Measurements from ENCODE around the gene UCMA. TPM values are rescaled to one million over a fixed set of nuclear protein-coding genes. Genes with fewer than 3 reads are reported as not detected.

UCMA gene
- total and polyA plus RNA-seq, 12 donors: not detected

DNA sequence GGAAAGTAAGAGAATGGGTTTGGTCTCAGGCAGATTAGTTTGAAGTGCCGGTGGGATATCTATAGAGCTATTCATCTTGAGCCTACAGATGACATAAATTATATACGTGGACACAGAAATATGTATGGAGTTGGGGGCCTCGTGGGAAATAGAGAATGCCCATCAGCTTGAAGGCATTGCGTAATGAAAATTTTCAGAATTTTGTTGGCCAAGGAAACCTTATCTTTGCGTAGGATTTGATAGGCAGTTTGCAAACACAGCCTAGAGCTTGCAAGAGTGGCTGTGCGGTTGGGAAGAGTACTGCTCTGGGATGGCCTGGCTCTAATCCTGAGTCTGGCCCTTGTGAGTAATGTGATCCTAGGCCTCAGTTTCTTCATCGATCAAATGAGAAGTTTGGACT lies 40.5 kb downstream of the UCMA start:
- ATAC-seq (no peak), DNase-seq (no peak)
- H3K27ac ChIP-seq: no peak overlapping the region
- TF ChIP-seq, protein P1, sequence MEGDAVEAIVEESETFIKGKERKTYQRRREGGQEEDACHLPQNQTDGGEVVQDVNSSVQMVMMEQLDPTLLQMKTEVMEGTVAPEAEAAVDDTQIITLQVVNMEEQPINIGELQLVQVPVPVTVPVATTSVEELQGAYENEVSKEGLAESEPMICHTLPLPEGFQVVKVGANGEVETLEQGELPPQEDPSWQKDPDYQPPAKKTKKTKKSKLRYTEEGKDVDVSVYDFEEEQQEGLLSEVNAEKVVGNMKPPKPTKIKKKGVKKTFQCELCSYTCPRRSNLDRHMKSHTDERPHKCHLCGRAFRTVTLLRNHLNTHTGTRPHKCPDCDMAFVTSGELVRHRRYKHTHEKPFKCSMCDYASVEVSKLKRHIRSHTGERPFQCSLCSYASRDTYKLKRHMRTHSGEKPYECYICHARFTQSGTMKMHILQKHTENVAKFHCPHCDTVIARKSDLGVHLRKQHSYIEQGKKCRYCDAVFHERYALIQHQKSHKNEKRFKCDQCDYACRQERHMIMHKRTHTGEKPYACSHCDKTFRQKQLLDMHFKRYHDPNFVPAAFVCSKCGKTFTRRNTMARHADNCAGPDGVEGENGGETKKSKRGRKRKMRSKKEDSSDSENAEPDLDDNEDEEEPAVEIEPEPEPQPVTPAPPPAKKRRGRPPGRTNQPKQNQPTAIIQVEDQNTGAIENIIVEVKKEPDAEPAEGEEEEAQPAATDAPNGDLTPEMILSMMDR (IDR thresholded peaks at IDR 0.05): no peak
- no peaks in the 10 kb centered on the region for H3K27me3 ChIP-seq
- no peak overlapping the region for H3K4me3 ChIP-seq
- H3K4me1 ChIP-seq: no peaks in the 10 kb centered on the region
- peaks cover 0 to 22% (median 0%) of the 10 kb centered on the region in 9 donors for H3K36me3 ChIP-seq
- 87 to 88% methylated on average over 7 of the region's 7 CpGs for WGBS, 2 donors
- intact Hi-C loops (cut with DNase I): no loop called here
- no peaks in the 10 kb centered on the region for H3K9me3 ChIP-seq

DNA sequence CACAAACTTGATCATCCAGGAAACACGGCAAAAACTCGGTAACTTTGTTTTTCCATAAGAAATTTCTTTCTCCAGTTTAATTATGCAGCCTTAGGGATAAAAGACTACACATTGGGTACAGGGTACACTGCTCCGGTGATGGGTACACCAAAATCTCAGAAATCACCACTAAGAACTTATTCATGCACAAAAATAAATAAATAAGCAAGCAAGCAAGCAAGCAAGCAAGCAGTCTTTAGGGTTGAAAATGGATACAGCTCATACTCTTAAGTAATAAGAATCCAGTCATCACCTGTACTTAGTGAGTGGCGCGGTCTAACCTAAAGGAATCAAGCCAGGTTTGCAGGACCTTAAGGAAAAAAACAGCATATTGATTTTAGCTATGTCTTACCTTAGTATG lies 42.8 kb downstream of the UCMA start:
- DNase-seq: no peak
- Histone ChIP-seq H3K27me3 (no peaks in the 10 kb centered on the region), H3K36me3 (peaks cover 0 to 17% (median 0%) of the 10 kb centered on the region in 9 donors), H3K4me3 (no peak overlapping the region), H3K9me3 (peaks cover 0 to 5% (median 0%) of the 10 kb centered on the region in 11 donors), H3K27ac (no peak overlapping the region), H3K4me1 (no peaks in the 10 kb centered on the region)
- intact Hi-C loops (cut with DNase I): no loop called here
- 95 to 96% methylated on average over 5 of the region's 5 CpGs for WGBS, 2 donors
- ATAC-seq: no peak
- TF ChIP-seq, protein P1 (IDR thresholded peaks at IDR 0.05): no peak

DNA sequence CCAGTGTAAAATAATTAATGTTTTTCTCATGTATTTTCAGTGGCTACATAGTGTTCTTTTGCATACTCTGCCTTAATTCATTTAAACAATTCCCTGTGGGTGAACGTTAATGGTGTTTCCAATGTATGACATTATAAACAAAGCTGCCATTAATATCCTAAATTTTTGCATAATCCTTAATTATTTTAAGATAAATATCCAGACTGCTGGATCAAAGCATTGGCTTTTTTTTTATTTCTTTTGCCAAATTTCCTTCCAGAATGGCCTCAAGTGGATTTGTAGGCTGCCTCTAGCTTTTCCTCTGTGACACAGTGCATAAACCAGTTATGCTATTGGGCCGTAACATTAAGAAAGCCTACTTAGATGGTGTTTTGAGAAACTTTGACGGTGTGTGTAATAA lies 43.4 kb downstream of the UCMA start:
- WGBS, 2 donors: 88 to 90% methylated on average over 3 of the region's 3 CpGs
- DNase-seq (no peak), ATAC-seq (no peak)
- Histone ChIP-seq H3K4me3 (no peak overlapping the region), H3K27ac (no peak overlapping the region), H3K9me3 (peaks cover 0 to 5% (median 0%) of the 10 kb centered on the region in 11 donors), H3K27me3 (no peaks in the 10 kb centered on the region), H3K36me3 (peaks cover 0 to 12% (median 0%) of the 10 kb centered on the region in 9 donors), H3K4me1 (no peaks in the 10 kb centered on the region)
- intact Hi-C loops (cut with DNase I): no loop called here
- TF ChIP-seq, protein P1 (IDR thresholded peaks at IDR 0.05): no peak

DNA sequence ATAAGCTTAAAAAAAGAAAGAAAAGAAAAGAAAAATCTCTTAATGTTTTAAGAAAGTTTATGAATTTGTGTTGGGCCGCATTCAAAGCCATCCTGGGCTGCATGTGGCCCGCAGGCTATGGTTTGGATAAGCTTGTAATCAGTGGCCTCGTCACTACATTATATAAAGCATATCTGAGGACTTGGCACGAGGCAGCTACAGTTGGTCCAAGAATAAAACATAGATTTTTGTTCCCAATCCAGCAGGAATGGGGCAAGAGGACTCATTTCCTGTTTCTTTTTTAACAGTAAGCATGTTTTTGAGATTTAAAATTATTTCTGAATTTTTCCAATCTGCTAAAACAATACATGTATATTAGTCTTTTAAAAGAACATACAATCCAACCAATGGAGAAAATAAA lies 44.2 kb downstream of the UCMA start:
- WGBS, 2 donors: 54% methylated on average over 4 of the region's 4 CpGs
- no peak overlapping the region for H3K27ac ChIP-seq
- peaks cover 0 to 5% (median 0%) of the 10 kb centered on the region in 11 donors for H3K9me3 ChIP-seq
- H3K36me3 ChIP-seq: peaks cover 0 to 9% (median 0%) of the 10 kb centered on the region in 9 donors
- ATAC-seq: no peak
- no peak for DNase-seq
- TF ChIP-seq, protein P1 (IDR thresholded peaks at IDR 0.05): no peak
- H3K4me3 ChIP-seq: no peak overlapping the region
- no peaks in the 10 kb centered on the region for H3K27me3 ChIP-seq
- intact Hi-C loops (cut with DNase I): no loop called here
- no peaks in the 10 kb centered on the region for H3K4me1 ChIP-seq

Measured in heart right ventricle (tissue), 16 donors.